HG03196 (cell line): Measurements from ENCODE around the gene TK1.
"Not testable (repeated sequence)": the region's sequence is repeated elsewhere in the genome, so short reads cannot be mapped to it uniquely, and the experiment has no call there.

Source experiments
- ATAC-seq: cut with Tn5 transposase; IDR thresholded peaks from one replicate; pipeline ENCODE4 v1.9.1; 2021; ENCODE audit not compliant: unreplicated experiment

Gene TK1

DNA sequence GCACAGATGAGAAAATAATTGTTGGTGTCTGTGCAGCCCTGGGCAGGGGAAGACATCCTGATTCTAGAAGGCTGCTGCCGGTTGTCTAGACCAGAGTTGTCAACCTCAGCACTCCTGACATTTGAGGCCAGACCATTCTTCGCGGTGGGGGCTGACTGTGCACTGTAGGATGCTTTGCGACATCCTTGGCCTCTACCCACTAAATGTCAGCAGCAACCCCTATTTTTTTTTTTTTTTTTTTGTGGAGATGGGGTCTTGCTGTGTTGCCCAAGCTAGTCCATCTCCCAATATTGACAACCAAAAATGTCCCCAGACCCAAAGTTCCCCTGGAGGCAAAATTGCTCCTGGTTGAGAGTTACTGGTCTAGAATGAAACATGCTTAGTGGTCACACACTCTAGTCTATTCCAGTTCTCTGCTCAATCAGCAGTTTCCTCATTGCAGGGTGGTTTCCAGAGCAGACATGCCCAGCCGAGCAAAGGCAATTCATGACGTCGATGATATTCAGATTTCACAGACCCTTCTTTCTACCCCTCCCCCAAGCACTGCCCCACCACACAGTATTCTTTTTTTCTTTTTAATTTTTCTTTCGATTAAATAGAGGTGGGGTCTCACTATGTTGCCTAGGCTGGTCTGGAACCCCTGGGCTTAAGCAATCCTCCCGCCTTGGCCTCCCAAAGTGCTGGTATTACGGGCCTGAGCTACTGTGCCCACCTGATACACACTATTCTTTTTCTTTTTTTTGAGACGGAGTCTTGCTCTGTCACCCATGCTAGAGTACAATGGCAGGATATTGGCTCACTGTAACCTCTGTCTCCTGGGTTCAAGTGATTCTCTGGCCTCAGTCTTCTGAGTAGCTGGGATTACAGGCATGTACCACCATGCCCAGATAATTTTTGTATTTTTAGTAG is 31.7 kb downstream of the TK1 start:
- peak; percentile 49 for ATAC-seq

GRCh38 chr17:78151514-78152008 is 35.3 kb downstream of the TK1 start:
- no peak for ATAC-seq

DNA sequence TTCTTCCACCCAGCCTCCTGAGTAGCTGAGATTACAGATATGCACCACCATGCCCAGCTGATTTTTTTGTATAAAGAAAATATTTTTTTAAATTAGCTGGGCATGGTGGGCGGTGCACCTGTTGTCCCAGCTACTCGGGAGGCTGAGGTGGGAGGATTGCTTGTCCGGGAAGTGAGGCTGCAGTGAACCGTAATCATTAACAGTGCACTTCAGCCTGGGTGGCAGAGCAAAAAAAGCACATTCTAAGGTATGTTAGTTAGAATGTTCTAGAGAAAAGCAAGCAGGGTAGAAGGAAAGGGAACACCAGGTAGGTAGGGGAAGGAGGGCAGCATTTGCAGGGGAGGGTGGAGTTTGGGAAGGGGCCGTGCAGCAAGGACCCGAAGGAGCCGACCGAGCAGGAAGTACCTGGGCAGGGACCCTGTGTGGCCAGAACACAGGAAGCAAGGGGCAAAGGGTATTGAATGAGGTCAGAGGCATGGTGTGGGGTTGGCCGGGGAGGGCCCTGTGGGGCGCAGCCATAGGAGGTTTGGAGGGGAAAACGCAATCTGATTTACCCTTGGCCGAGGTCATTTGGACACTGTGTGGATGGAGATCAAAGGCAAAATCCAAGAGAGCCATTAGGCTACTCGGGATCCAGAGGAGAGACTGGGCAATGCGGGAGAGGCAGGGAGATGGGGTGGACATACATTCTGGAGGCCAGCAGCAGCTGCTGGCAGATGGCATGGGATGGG is 38.4 kb downstream of the TK1 start:
- no peak for ATAC-seq

DNA sequence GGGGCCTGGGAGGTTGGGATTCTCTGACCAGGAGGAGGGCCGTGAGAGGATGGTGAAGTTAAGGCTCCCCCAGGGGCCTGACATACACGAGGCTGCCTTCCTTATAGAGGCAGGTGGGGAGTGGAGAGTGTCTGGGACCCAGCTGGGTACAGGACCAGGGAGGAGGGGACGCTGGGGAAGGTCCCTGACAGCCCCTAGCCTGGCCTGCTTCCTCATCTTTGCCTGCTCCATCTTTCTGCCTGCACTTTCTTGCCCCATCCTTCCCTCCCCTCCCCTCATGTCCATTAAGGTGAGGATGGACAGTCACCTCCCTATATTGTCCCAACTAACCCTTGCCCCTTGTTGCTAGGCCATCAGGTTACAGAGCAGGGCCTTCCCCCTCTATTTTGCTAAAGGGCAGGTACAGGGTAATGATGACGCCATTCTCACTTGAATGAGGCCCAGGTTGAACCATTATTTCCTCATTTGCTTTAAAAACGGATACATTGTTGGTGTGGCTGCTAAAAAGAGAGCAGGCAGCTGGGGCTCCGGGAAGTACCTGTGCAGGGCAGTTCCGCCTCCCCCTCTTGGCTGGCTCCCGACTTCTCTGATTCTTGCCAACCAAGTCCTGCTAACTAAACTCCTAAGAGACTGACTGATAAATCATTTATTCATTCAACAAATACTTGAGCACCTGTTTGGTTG is 39.4 kb downstream of the TK1 start:
- ATAC-seq: no peak

- no peak for ATAC-seq
Measured at GRCh38 chr17:78146881-78147280, 40.0 kb downstream of the TK1 start.

DNA sequence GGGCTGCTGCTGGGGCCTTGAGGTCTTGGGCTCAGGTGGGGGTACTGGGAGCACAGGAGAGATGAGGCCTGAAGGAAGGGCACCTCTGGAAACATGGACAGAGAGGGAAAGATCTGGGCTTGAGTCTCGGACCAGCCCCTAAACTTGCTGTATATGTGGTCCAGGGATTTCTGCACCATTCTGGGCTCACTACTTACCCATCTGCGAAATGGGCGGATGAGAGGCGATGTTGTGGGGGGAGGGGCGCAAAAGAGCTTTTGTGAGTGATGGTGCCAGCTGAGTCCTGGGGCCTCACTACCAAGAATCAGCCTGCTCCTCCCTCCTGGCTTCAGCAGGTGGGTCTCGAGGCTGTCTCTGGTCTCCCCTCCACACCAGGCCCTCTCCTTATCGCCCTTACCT is 40.4 kb downstream of the TK1 start:
- no peak for ATAC-seq

- no peak for ATAC-seq
Measured at GRCh38 chr17:78144736-78145641, 41.9 kb downstream of the TK1 start.

DNA sequence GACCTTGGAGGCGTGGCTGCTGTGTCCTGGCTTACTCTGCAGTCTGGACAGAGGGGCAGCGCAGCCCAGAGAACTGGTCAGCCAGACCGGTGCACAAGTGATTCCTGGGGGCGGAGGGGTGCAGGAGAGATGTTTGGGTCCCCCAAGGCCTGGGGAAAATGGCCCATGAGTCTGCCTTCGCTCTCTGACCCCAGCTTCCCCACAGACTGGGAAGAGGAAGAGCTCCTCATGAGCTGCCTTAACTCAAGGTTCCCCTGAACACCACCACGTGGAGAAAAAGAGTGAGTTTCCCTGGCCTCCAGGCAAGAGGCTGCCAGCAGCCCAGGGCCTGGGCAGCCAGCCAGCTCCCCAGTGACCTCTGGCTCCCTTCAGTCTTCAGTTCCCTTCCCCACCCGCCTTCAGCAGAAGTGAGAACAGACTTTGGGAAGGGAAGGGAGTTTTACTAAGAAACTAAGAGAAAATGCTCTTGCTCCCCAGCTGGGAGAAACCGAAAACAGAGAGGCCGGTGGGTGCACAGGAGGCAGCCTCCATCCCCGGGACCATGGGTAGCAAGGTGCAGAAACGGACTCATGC is 42.6 kb downstream of the TK1 start:
- ATAC-seq: no peak

DNA sequence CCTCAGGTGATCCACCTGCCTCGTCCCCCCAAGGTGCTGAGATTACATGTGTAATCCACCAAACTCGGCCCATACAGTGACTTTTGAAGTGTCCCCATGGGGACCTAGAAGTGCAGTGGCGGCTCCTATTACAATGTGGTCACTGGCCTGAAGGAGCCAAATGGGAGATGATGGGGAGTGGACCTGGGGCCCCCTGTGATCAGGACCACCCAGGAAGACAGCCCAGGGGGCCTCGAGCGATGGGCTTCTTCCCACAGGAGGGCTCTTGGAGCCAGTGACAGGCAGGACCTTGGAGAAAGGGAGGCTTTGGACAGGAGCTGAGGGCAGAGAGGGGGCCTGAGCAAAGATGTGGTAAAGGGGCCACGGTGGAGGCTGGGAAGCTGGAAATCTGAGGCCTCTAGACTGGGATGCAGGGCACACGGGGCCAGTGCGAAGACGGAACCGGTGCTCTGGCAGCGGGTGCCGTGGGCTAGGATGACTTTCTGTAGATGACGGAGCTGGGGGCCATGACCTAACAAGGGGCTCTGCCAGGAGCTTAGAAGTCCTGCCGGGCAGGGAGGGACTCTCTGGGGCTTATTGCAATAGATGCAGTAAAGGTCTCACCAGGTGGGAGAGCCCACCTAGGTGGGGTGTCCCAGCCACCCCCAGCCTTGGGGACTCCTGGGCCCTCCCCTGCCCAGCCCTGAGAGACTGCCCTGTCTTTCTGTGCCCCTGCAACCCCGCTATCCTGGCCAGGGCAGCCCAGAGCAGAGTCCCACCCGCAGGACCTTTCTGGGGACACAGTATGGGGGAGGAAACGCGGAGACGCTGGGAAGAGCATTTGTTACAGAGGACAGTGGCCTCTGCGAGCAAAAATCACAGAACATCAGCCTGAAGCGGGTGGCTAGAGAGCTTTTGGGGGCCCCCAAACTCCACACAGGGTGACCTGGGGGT is 43.4 kb downstream of the TK1 start:
- ATAC-seq: no peak

- ATAC-seq: no peak
Measured at GRCh38 chr17:78142119-78142861, 44.6 kb downstream of the TK1 start.

GRCh38 chr17:78141437-78142118 is 45.3 kb downstream of the TK1 start:
- ATAC-seq: no peak

DNA sequence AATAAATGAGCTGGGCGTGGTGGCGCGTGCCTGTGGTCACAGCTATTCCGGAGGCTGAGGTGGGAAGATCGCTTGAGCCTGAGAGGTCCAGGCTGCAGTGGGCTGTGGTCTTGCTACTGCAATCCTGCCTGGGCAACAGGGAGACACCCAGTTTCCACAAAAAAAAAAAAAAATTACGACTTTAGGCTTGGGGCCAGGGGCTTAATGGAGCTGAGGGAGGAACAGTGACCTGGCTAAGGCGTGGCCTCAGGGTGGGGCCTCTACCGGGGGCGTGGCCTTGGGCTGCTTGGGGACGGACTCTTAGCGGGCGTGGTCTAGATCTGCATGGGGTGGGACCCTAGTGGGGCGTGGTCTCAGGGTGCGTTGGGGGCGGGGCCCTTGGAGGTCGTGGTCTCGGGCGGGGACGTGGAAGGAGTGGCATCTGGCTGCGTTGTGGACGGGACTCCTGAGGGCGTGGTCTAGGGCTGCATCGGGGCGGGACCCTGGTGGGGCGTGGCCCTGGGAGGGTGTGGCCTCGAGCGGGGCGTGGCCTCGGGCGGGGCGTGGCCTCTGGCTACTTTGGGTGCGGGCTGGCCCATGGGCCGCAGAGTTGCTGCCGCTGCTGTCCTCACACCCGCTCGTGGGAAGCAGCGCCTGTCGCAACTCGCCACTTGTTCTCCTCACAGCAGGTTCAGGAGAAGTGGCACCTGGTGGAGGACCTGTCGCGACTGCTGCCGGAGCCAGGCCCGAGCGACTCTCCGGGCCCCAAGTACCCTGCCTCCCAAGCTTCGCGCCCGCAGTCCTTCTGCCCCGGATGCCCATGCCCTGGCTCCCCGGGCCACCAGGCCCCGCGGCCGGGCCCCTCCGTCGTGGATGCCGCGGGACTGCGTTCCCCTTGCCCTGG is 46.4 kb downstream of the TK1 start:
- peak; percentile 55 for ATAC-seq

GRCh38 chr17:78139861-78140168 is 47.0 kb downstream of the TK1 start:
- ATAC-seq: not testable (repeated sequence)

- no peak for ATAC-seq
Measured at GRCh38 chr17:78138204-78139060, 48.4 kb downstream of the TK1 start.

- ATAC-seq: no peak
Measured at GRCh38 chr17:78137392-78138203, 49.3 kb downstream of the TK1 start.
